Muscle layer of colon (tissue), 2 donors: ENCODE results near the gene PNMA8C.
A peak's percentile ranks its signal among the peaks of the same experiment; 100 is the strongest.
"Not testable (repeated sequence)": the region's sequence is repeated elsewhere in the genome, so short reads cannot be mapped to it uniquely, and the experiment has no call there.

Experiments used
- H3K27ac ChIP-seq: one replicate; pipeline ENCODE4 v1.7.0; 2013; ENCODE audit warnings: low read depth, mild to moderate bottlenecking, low read length, moderate library complexity
- H3K27me3 ChIP-seq, 2 donors: one replicate each; pipeline ENCODE4 v1.7.0; 2013; ENCODE audit warnings: low read length in 2 of 2, mild to moderate bottlenecking in 2 of 2; ENCODE audit not compliant: insufficient read depth in 2 of 2, control insufficient read depth in 1 of 2
- H3K36me3 ChIP-seq: one replicate; pipeline ENCODE4 v1.7.0; 2013; ENCODE audit warnings: mild to moderate bottlenecking, low read length; ENCODE audit not compliant: insufficient read depth
- H3K4me1 ChIP-seq: one replicate; pipeline ENCODE4 v1.7.0; 2013; ENCODE audit warnings: mild to moderate bottlenecking, low read length; ENCODE audit not compliant: insufficient read depth
- H3K4me3 ChIP-seq, 2 donors: one replicate each; pipeline ENCODE4 v1.7.0; 2013; ENCODE audit warnings: low read length in 2 of 2, low read depth in 1 of 2, mild to moderate bottlenecking in 1 of 2, moderate library complexity in 1 of 2
- H3K9ac ChIP-seq: one replicate; pipeline ENCODE4 v1.7.0; 2013; ENCODE audit warnings: low read length
- H3K9me3 ChIP-seq: one replicate; pipeline ENCODE4 v1.7.0; 2013; ENCODE audit warnings: mild to moderate bottlenecking, low read length
- donor health status: abdominal sarcoma.
- donor health status: Adenocarcinoma of cecum.

The PNMA8C gene

DNA sequence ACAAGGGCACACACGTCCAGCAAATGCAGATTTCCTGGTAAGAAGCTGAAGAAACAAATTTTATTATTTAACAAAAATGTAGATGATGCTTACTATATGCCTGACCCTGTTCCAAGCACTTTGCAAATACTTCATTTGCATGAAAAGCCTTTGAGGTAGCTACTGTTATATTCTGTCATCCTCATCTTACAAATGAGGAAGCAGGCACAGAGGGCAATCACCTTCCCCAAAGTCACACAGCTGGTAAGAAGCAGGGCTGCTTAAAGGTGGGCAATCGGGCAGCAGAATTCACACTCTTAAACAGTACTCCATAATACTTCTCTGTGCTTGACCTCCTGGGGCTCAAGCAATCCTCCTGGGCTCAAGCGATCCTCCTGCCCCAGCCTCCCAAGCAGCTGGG lies 18.3 kb upstream of the PNMA8C start:
- H3K27me3 ChIP-seq = no peaks in the 10 kb centered on the region
- H3K4me3 ChIP-seq = no peak overlapping the region
- peaks cover 6% of the 10 kb centered on the region for H3K4me1 ChIP-seq
- no peak overlapping the region for H3K9ac ChIP-seq
- no peaks in the 10 kb centered on the region for H3K36me3 ChIP-seq
- H3K27ac ChIP-seq = no peak overlapping the region
- H3K9me3 ChIP-seq = no peaks in the 10 kb centered on the region

GRCh38 chr19:46446021-46446420 lies 17.3 kb upstream of the PNMA8C start:
- Histone ChIP-seq H3K4me3 (no peak overlapping the region), H3K27ac (no peak overlapping the region), H3K4me1 (peaks cover 6% of the 10 kb centered on the region)

GRCh38 chr19:46442808-46443450 lies 14.2 kb upstream of the PNMA8C start:
- H3K4me1 ChIP-seq = peaks cover 6% of the 10 kb centered on the region
- no peak overlapping the region for H3K27ac ChIP-seq
- no peak overlapping the region for H3K4me3 ChIP-seq
- no peaks in the 10 kb centered on the region for H3K9me3 ChIP-seq
- H3K36me3 ChIP-seq = no peaks in the 10 kb centered on the region
- no peak overlapping the region for H3K9ac ChIP-seq
- no peaks in the 10 kb centered on the region for H3K27me3 ChIP-seq

More at GRCh38 chr19:46446021-46446420, 17.3 kb upstream of the PNMA8C start:
- Histone ChIP-seq H3K27me3 (no peaks in the 10 kb centered on the region), H3K36me3 (no peaks in the 10 kb centered on the region), H3K9ac (no peak overlapping the region), H3K9me3 (no peaks in the 10 kb centered on the region)

DNA sequence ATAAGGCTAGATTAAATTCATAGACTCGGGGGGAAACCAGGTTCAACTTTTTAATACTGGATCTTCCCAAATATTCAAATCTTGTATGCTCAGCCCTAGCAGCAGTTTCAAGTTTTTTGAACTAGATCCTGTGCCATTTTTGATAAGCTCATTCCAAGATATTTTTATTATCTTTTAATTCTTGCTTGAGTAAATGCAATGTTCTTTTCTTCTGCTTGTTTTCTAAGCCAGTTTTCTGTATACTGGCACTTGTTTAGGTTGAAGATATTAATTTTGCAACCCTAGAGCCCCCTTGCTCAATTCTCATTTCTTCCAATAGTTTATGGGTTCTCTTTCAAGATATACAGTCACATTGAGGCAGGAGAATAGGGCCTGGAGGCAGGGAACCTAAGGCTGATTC lies 13.1 kb upstream of the PNMA8C start:
- no peak overlapping the region for H3K27ac ChIP-seq
- no peaks in the 10 kb centered on the region for H3K9me3 ChIP-seq
- no peaks in the 10 kb centered on the region for H3K36me3 ChIP-seq
- H3K27me3 ChIP-seq = no peaks in the 10 kb centered on the region
- peaks cover 6% of the 10 kb centered on the region for H3K4me1 ChIP-seq
- H3K9ac ChIP-seq = no peak overlapping the region
- no peak overlapping the region for H3K4me3 ChIP-seq

DNA sequence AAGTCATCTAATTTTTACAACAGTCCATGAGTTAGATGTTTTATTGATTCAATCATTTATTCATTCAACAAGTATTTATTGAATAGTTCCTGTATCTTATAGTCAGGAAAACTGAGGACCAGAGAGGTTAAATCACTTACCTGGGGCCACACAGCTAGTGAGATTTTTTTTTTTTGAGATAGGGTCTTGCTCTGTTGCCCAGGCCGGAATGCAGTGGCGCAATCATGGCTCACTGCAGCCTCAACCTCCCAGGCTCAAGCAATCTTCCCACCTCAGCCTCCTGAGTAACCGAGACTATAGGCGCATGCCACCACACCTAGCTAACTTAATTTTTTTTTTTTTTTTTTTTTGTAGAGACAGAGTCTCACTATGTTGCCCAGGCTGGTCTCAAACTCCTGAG lies 7.0 kb upstream of the PNMA8C start:
- not testable (repeated sequence) for H3K4me3 ChIP-seq, H3K9ac ChIP-seq, H3K27ac ChIP-seq, H3K4me1 ChIP-seq, H3K36me3 ChIP-seq, H3K9me3 ChIP-seq, H3K27me3 ChIP-seq

- no peaks in the 10 kb centered on the region for H3K4me1 ChIP-seq
- no peaks in the 10 kb centered on the region for H3K9me3 ChIP-seq
- H3K27me3 ChIP-seq = no peaks in the 10 kb centered on the region
- no peak overlapping the region for H3K4me3 ChIP-seq
- H3K36me3 ChIP-seq = no peaks in the 10 kb centered on the region
- no peak overlapping the region for H3K9ac ChIP-seq
- H3K27ac ChIP-seq = no peak overlapping the region
Observed at GRCh38 chr19:46435009-46435408, 6.3 kb upstream of the PNMA8C start.

DNA sequence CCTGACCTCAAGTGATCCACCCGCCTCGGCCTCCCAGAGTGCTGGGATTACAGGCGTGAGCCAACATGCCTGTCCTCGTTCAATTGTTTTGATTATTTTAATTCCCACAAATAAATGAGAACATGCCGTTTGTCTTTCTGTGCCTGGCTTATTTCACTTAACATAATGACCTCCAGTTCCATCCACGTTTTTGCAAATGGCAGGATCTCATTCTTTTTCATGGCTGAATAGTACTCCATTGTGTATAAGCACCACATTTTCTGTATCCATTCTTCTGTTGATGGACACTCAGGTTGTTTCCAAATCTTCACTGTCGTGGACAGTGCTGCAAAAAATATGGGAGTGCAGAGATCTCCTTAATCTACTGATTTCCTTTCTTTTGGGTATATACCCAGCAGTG lies 4.7 kb upstream of the PNMA8C start:
- H3K9ac ChIP-seq, H3K4me1 ChIP-seq, H3K36me3 ChIP-seq, H3K9me3 ChIP-seq, H3K4me3 ChIP-seq, H3K27ac ChIP-seq, H3K27me3 ChIP-seq: not testable (repeated sequence)

DNA sequence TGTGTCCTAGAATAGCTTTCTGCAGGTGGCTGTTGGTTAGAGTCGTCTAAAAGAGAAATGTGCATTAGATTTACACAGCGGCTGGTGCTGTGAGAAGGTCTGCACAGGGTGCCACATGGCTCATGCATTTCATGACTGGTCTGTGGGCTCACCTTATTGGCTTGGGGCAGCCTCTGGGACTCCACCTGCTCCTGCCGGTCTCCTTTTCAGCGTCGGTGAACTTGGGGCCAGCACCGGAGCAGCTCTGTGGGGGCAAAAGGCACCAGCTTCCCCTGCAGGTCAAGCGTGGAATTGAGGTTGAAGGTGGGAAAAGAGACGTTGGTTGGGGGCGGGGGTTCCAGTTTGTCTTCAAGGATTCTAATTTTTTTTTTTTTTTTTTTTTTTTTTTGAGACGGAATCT lies 3.1 kb upstream of the PNMA8C start:
- no peaks in the 10 kb centered on the region for H3K36me3 ChIP-seq
- no peak overlapping the region for H3K4me3 ChIP-seq
- no peaks in the 10 kb centered on the region for H3K27me3 ChIP-seq
- no peak overlapping the region for H3K9ac ChIP-seq
- H3K4me1 ChIP-seq = peaks cover 7% of the 10 kb centered on the region
- H3K27ac ChIP-seq = no peak overlapping the region
- H3K9me3 ChIP-seq = no peaks in the 10 kb centered on the region

GRCh38 chr19:46429999-46430398 lies 1.3 kb upstream of the PNMA8C start:
- no peaks in the 10 kb centered on the region for H3K27me3 ChIP-seq

GRCh38 chr19:46427518-46428045 lies 1.2 kb downstream of the PNMA8C start:
- H3K9me3 ChIP-seq = no peaks in the 10 kb centered on the region
- no peaks in the 10 kb centered on the region for H3K27me3 ChIP-seq
- peaks cover 10% of the 10 kb centered on the region for H3K4me1 ChIP-seq
- no peaks in the 10 kb centered on the region for H3K36me3 ChIP-seq
- no peak overlapping the region for H3K27ac ChIP-seq
- no peak overlapping the region for H3K4me3 ChIP-seq
- H3K9ac ChIP-seq = no peak overlapping the region

More at GRCh38 chr19:46429999-46430398, 1.3 kb upstream of the PNMA8C start:
- Histone ChIP-seq H3K9ac (no peak overlapping the region), H3K4me1 (peaks cover 10% of the 10 kb centered on the region), H3K27ac (no peak overlapping the region), H3K4me3 (no peak overlapping the region), H3K36me3 (no peaks in the 10 kb centered on the region), H3K9me3 (no peaks in the 10 kb centered on the region)

- no peaks in the 10 kb centered on the region for H3K27me3 ChIP-seq
- H3K9me3 ChIP-seq = no peaks in the 10 kb centered on the region
- H3K4me1 ChIP-seq = peaks cover 10% of the 10 kb centered on the region
- peak overlapping the region; percentile 63 to 71 for H3K4me3 ChIP-seq
- no peaks in the 10 kb centered on the region for H3K36me3 ChIP-seq
- no peak overlapping the region for H3K9ac ChIP-seq
- peak overlapping the region; percentile 27 for H3K27ac ChIP-seq
Observed at GRCh38 chr19:46426506-46427162, 2.1 kb downstream of the PNMA8C start.

DNA sequence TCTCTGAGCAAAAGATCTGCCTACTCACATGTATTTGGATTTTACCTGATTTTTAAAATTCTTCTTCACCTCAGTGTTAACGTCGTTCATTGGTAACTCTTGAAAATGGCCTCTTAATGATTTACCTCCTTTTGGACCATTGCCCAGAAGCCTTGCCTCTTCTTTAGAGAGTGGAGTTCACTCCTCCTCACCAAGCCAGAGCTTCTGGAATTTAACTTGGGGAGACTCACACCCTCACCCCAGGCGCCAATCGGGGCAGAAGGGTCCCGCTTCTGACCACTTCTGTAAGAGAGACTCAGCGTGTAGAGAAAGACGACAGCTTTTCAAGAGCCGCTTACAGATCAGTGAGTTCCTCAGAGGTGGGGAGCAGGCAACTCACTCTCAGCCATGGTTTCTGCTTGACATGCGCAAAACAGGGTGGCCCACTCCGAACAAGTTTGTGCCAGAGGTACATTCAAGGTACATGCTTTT lies 2.7 kb downstream of the PNMA8C start:
- H3K9ac ChIP-seq = no peak overlapping the region
- peak overlapping the region; percentile 27 for H3K27ac ChIP-seq
- peak overlapping the region; percentile 63 to 71 for H3K4me3 ChIP-seq

More for the DNA sequence above, 2.7 kb downstream of the PNMA8C start:
- H3K36me3 ChIP-seq = no peaks in the 10 kb centered on the region
- peaks cover 10% of the 10 kb centered on the region for H3K4me1 ChIP-seq
- H3K27me3 ChIP-seq = no peaks in the 10 kb centered on the region
- no peaks in the 10 kb centered on the region for H3K9me3 ChIP-seq
